ENCODE measurements around the gene PADI2. TPM values are rescaled to one million over a fixed set of nuclear protein-coding genes. Genes with fewer than 3 reads are reported as not detected.
A peak's percentile ranks its signal among the peaks of the same experiment; 100 is the strongest.

The PADI2 gene
- total and polyA plus RNA-seq, 9 of the 15 experiments (the other 6 are each of a cell fraction or from before 2014, with no cell fraction given), result 0.01 to 0.11 (median 0.01) TPM; not detected in 5

- ChIA-PET POLR2A (no interaction called here), CTCF (ENCODE audit: low intra/inter-chr PET ratio) (no interaction called here)
- BruUV-seq (replicated peaks), result no TSS peak
- no peaks in the 10 kb centered on the region for H3K9me1 ChIP-seq (ENCODE audit: control insufficient read depth, insufficient read depth, low read length)
- H3K4me3 ChIP-seq, result no peak overlapping the region
- no peak overlapping the region for H3K27ac ChIP-seq (ENCODE audit: extremely low read depth, low read depth, low read length)
- H3K4me2 ChIP-seq (ENCODE audit: insufficient read depth, low read length), result no peak overlapping the region
- H3K27me3 ChIP-seq (ENCODE audit: control insufficient read depth in 2 of 2, insufficient read depth in 2 of 2, low read length in 2 of 2), result peaks cover 49 to 74% of the 10 kb centered on the region in 2 experiments
- ATAC-seq, result no peak
- H3K9me3 ChIP-seq (replicated peaks; ENCODE audit: control insufficient read depth, insufficient read depth, low read depth, low read length), result no peaks in the 10 kb centered on the region
- no peaks in the 10 kb centered on the region; a peak in 2 of 5 replicates for H3K4me1 ChIP-seq (replicated peaks in 1 of 2; ENCODE audit: control insufficient read depth in 2 of 2, insufficient read depth in 2 of 2, low read length in 2 of 2)
- intact Hi-C loops (cut with micrococcal nuclease) (no loop called here), in situ Hi-C loops (cut with MboI) (no loop called here)
- no peak overlapping the region for H3K9ac ChIP-seq (ENCODE audit: insufficient read depth in 1 of 2, low read depth in 2 of 2, low read length in 2 of 2)
- H4K20me1 ChIP-seq (replicated peaks; ENCODE audit: control insufficient read depth, insufficient read depth, low read length), result peaks cover 4% of the 10 kb centered on the region; the same call in 1 of the 2 replicates
- WGBS (ENCODE audit: insufficient coverage, low coverage, missing lambda C conversion rate), result 0% methylated on average over 2 of the region's 2 CpGs
- FAIRE-seq, result no peak
- H2AFZ ChIP-seq (ENCODE audit: low read depth, low read length), result no peak overlapping the region
- H3K36me3 ChIP-seq (ENCODE audit: control insufficient read depth, insufficient read depth, low read length), result no peaks in the 10 kb centered on the region
- no peak for DNase-seq (ENCODE audit: extremely low read depth in 1 of 4, low spot score in 3 of 4)
- no peaks in the 10 kb centered on the region for H3K79me2 ChIP-seq (ENCODE audit: control insufficient read depth, insufficient read depth, low read length)
- no peak for TF ChIP-seq ATF2 (CRISPR knock-in tag; IDR thresholded peaks at IDR 0.05)
- TF ChIP-seq ETV6 (IDR thresholded peaks at IDR 0.05; ENCODE audit: borderline replicate concordance in 1 of 2, low read depth in 2 of 2, low read length in 1 of 2), result no peak
- TF ChIP-seq ETV6 (CRISPR knock-in tag; IDR thresholded peaks at IDR 0.05; ENCODE audit: borderline replicate concordance), result no peak
- peak; percentile 90 for TF ChIP-seq RBM25 (IDR thresholded peaks at IDR 0.05; ENCODE audit: low read depth, low read length, severe bottlenecking)
- TF ChIP-seq MED1 (CRISPR knock-in tag; IDR thresholded peaks at IDR 0.05; ENCODE audit: borderline replicate concordance), result no peak
- TF ChIP-seq CBX3 (IDR thresholded peaks at IDR 0.05; ENCODE audit: borderline replicate concordance in 1 of 2, low read length in 2 of 2), result no peak
- TF ChIP-seq RUNX1 (IDR thresholded peaks at IDR 0.05; ENCODE audit: low read depth), result no peak
- no peak for TF ChIP-seq CREB3L1 (IDR thresholded peaks at IDR 0.05; ENCODE audit: borderline replicate concordance, low read depth)
- 0 out of 4 replicates have a peak, but pooled peaks of 1 of the 2 experiments have one; percentile 22 for TF ChIP-seq TEAD1 (CRISPR knock-in tag; IDR thresholded peaks at IDR 0.05)
- TF ChIP-seq ADNP (tag; IDR thresholded peaks at IDR 0.05), result 0 out of 2 replicates have a peak, but pooled peaks have one; percentile 18
- TF ChIP-seq ZBTB12 (CRISPR knock-in tag; IDR thresholded peaks at IDR 0.05), result no peak
- no peak for TF ChIP-seq ZNF561 (CRISPR knock-in tag; conservative IDR thresholded peaks at IDR 0.05)
- no peak for TF ChIP-seq STAT5B (CRISPR knock-in tag; IDR thresholded peaks at IDR 0.05)
- peak; percentile 91 for TF ChIP-seq BCOR (IDR thresholded peaks at IDR 0.05)
- no peak for TF ChIP-seq NCOA4 (IDR thresholded peaks at IDR 0.05; ENCODE audit: partially characterized antibody)
- no peak for TF ChIP-seq RBM15 (IDR thresholded peaks at IDR 0.05; ENCODE audit: insufficient read depth, low read length)
- TF ChIP-seq RBFOX2 (IDR thresholded peaks at IDR 0.05; ENCODE audit: low read depth, low read length), result no peak
- TF ChIP-seq RAD51 (IDR thresholded peaks at IDR 0.05; ENCODE audit: borderline replicate concordance, low read depth), result no peak
- TF ChIP-seq BDP1 (IDR thresholded peaks at IDR 0.05; ENCODE audit: insufficient read depth, insufficient read length), result no peak
- TF ChIP-seq TAF1 (IDR thresholded peaks at IDR 0.05; ENCODE audit: control insufficient read depth, extremely low read depth, insufficient read depth, low read length, severe bottlenecking), result no peak
These were observed 17.0 kb downstream of the PADI2 start for GRCh38 chr1:17102232-17102631.
